GM21619 (cell line): ENCODE data around the gene SHROOM1.
A peak's percentile ranks its signal among the peaks of the same experiment; 100 is the strongest.

Experiments
- ATAC-seq: cut with Tn5 transposase; IDR thresholded peaks from one replicate; pipeline ENCODE4 v1.9.1; 2021; ENCODE audit not compliant: unreplicated experiment

Gene SHROOM1

DNA sequence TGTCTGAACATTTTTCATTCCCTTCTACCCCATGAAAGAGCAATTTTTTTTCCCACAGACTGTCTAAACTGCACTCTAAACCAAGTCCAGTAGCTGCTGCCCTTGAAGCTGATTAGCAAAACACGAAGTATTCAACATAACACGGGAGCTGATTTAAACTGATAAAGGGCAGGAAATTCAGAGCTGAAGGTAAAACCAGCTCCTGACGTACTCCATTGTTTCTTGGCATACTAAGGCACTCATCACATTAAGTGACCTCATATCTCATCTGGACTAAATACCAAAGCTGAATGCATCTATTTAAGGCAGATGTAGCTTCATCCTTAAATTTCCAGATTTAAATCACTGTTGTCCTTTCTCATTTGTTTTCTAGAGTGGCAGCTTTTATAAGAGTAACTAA lies 23.9 kb upstream of the SHROOM1 start:
- no peak for ATAC-seq

DNA sequence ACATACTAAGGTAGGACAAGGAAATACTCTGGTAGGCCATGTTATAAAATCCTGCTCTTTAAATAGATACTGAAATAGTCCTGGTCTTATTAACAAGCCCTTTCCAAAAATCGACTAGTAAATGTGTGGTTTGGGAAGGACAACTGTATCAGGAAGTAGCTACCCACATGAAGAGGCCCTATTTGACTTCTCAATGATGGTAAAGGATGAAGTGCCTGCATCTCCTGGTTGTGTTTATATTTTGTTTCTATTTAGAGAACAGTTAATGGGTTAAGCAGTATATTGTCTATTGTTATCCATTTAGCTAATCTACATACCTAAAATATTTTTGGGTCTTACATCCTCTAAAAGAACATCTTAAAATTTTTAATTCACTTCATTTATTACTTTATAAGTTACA lies 23.3 kb upstream of the SHROOM1 start:
- ATAC-seq = no peak

DNA sequence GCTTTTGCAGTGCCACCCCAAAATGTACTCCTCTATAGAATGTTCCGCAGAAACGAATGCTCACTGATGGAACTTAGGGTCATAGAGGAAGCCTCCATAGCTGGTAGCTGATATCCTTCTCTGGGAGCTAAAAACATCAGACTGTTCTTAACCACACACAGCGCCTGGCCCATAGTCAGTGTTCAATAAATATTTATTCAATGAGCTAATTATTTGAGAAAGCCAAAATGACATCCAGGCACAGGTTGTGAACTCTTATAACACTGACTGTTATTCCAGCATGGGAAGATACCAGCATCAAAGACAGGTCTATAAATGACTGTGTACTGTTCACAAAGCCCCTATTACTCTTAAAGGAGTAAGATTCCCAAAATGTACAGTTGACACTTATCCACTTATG lies 22.9 kb upstream of the SHROOM1 start:
- no peak for ATAC-seq

DNA sequence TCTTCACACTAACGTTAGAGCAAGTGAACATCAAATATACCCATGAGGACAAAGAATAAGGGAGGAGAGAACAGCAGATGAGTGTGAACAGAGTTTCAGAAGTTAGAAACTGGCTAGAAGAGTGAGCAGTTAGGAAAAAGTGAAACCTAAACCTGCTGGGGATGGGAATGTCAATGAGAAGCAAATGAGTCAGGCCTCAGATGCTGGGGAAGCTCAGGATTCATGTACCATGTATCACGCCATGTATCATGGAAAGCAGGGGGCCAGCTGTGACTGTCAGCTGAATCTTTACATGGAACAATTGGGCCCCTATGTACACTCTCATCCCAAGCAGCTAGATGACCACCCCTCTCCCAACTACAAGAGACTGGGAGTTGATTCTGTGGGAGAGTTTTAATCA lies 19.6 kb upstream of the SHROOM1 start:
- no peak for ATAC-seq

DNA sequence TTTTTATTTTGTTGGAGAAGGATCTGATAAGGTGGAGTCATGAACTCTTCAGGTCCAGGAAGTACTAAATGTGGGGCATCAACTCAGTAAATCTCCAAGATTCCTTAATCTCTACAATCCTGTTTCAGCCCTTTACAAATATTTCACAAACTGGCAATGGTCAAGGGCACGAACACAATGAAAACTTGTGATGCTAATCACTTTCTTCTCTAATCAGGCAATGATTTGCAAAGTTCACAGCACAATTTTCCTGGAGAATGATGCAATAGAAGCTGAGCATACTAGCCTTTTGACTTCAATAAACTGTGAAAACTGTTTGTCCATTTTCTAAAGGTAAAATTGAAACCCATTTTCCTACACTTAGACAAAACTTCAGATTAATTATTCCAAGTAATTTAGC lies 18.9 kb upstream of the SHROOM1 start:
- ATAC-seq = no peak

- no peak for ATAC-seq
These were observed 17.8 kb upstream of the SHROOM1 start for GRCh38 chr5:132848270-132848669.

GRCh38 chr5:132841305-132841704 lies 10.9 kb upstream of the SHROOM1 start:
- ATAC-seq = no peak

DNA sequence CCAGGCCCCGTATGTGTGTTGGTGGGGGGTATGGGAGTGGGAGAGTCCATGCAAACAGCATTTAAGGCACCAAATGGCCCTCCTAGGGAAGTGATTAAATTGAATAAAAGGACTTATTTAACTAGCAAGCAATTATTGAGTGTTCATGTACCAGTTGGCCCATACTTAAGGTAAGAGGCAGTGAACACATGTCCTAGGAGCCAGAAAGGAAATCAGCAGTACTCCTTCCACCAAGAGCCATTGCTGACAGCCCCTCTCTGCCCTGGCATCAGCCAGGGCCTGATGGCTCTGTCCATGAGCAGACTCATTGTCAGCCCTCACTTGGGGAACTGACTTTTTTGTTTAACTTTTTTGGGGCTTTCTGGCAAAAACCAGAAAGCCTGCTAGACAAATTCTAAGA lies 10.4 kb upstream of the SHROOM1 start:
- ATAC-seq = no peak

DNA sequence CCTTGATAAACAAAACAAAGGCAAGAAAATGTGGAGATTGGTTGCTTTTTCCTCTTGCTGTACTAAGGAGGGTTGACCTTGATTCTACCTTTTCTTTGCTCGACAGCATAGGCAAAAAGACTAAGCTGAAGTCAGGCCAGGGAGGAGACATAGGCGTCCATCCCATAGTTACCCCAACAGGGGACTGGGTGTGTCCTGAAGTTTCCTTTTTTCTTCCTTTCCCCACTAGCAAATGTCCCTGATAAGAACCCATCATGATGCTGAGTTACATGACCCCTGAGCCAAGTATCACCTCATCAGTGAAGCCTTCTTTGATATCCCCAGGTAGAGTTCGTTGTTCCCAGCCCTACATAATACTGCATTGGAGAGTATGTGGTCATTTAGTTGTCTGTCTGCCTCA lies 9.9 kb upstream of the SHROOM1 start:
- no peak for ATAC-seq

- ATAC-seq = no peak
These were observed 9.2 kb upstream of the SHROOM1 start for GRCh38 chr5:132839426-132840301.

DNA sequence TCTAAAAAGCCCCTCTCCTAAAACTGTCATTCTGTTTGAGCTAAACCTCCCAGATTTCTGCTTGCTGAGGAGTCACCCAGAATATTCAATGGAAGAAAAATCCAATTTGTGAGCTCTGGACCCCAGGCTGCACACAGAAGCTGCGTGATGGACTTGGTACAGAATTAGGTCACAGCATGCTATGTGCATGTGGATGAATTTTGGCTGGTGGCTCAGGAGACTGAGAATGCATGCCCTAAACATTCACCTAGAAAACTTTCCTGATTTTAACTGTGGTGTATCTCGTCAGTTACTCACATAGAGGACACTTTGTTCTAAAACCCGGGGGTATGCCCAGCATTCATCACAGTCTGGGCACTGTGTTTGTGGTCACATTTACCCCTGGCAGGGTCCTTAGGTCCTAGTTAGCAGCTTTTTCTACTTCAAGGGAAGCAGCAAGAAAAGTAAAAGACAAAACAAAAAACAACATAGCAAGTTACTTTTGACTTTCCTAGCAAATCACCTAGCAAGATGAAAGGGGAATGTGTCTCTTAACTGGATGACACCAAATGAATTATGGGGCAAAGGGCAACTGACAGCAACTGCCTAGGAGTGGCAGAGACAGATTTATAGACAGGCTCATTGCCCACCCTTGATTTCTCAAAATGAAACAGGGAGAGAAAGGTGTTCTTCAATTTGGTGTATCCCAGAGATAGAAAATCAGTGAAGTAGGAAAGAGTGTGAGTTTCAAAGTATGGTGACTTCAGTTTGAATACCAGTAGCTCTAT lies 8.3 kb upstream of the SHROOM1 start:
- ATAC-seq = no peak

GRCh38 chr5:132837868-132838267 lies 7.4 kb upstream of the SHROOM1 start:
- ATAC-seq = no peak

GRCh38 chr5:132836852-132837251 lies 6.4 kb upstream of the SHROOM1 start:
- no peak for ATAC-seq

DNA sequence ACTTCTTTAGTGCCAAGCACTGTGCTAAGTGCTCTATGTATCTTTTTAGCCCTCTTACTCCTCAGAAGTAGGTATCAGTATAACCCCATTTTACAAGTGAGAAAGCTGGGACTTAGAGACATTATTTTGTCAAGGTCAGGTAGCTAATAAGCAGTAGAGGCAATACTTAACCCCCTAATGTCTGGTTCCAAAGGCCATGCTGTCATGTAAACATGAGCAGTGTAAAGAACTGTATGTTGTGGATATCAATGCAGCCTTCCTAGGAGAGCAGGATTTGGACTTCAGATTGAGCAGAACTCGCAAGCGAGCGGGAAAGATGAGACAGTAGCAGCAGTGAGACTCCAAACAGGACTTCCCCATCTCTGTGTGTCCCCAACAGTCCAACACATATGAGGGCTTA lies 3.6 kb upstream of the SHROOM1 start:
- ATAC-seq = no peak

DNA sequence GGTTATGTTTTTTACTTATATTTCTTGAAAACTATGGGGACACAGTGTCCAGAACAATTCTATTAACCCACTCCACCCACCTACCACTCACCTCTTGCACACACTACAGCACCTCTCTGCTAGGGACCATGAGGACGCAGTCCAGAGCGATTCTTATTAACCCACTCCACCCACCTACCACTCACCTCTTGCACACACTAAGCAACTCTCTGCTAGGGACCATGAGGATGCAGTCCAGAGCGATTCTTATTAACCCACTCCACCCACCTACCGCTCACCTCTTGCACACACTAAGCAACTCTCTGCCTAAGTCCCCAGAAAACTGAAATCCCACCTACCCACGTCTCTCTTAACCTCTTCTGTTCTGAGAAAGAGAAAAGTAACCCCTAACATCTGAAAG lies 2.2 kb upstream of the SHROOM1 start:
- no peak for ATAC-seq

- ATAC-seq = no peak
These were observed 831 bp upstream of the SHROOM1 start for GRCh38 chr5:132831095-132831860.

DNA sequence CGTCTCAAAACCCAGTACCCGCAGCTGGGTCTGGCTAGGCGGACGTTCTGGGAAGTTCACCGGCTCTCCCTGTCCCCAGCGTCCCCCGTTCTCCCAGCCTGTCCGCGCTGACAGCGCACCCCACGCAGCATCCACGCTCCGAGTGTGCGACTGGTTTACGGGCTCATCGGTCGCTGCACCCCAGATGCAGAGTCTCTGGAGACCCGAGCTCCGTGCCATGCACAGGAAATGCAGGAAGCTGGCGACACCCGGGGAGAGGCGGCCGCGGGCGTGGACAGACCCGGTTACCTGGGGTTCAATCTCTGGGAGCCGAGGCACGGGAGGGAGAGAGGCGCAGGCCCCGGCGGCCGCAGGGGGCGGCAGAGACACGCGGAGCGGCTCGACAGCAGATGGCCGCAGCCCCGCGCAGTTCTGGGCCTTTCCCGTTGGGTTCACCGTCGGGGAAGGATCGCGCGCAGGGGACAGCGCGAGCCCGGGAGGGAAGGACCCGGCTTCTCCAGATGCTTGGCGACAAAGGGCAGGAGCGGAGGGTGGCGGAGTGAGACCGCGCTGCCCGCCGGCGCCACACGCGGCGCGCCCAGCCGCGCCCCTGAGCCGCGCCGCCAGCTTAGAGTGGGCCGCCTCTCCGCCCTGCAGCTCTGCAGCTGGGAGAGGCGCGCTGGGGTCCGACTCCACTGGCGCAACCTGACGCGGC lies 558 bp downstream of the SHROOM1 start:
- peak; percentile 71 for ATAC-seq

DNA sequence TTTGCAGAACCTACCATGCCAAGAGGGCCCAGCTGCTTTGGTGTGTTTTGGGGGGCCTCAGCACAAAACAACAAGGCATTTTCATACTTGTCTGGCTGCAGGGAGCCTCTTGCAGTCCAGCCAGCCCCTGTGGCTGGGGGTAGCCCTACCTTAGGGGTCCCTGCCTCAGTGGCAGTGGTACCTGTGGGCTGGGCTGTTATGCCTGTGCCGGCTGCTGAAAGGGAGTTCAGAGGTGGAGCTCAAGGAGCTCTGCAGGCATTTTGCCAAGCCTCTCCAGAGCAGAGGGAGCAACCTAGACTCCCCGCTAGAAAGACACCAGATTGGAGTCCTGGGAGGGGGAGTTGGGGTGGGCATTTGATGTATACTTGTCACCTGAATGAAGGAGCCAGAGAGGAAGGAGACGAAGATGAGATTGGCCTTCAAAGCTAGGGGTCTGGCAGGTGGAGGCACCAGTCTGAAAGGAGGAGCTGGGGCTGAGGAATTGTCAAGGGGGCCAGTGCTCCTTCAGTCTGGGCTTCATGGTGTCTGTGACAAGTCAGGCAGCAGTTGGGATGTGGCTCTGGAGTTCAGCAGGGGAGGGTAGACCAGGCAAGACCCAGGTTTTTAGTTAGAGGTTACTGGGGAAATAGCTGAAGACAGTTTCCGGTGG lies 1.5 kb downstream of the SHROOM1 start:
- no peak for ATAC-seq

DNA sequence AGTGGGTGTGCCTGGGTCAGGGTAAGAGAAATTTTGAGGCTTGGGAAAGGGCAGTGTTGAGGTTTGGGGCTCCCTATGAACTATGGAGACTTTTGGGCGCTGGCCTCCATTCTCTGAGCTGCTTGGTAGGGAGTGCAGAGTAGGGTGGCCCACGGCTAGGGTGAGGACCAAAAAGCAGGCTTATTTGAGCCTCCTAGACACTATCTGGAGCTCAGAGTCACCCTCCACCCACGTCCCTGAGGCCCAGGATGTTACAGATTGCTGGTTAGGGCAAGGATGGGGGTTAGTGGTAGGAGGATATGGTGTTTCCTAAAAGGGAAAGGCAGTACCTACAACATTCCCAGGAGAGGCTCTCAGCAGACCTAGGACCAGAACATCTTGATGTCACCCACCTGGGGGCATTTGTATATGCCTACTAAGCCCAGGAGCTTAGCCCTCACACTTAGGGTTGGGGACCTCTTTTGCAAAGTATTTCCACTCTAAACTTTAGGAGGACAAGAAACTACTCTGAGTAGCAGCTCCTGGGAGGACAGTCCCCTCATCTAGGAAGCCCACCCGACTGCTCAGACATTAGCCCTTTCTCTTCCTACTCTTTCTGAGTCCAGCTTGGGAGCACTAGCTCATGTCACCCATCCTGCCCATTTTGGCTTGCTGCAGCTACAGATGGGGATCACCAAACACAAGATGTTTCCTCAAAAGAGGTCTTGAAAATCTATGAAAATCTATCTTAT lies 2.3 kb downstream of the SHROOM1 start:
- no peak for ATAC-seq
